NOMO-1 treated with dmso at 0.1 percent for 144 hours (cell line): ENCODE results near the gene COL11A1.

Experiments used
- DNase-seq: peaks from one replicate; lab custom pipeline; 2025; ENCODE audit not compliant: unreplicated experiment; lab: John Stamatoyannopoulos, UW

COL11A1 gene

DNA sequence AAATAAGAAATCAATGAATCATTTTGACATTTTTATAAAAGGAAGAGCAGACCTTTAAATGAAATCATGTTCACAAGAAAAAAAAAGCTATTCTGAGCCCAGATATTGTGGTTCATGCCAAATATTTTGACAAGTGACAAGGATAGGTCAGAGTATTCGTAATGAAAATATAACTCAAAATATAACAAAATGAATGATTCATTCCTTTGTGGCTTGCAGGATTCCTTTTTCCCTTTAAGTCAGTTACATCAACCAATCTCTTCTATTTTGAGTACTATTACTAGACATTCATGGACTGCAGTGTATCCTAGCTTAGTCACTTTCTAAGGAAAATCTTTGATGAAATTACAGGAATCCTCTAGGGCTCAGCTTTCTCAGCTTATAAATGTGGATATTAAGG is 188.7 kb downstream of the COL11A1 start:
- DNase-seq: no peak

DNA sequence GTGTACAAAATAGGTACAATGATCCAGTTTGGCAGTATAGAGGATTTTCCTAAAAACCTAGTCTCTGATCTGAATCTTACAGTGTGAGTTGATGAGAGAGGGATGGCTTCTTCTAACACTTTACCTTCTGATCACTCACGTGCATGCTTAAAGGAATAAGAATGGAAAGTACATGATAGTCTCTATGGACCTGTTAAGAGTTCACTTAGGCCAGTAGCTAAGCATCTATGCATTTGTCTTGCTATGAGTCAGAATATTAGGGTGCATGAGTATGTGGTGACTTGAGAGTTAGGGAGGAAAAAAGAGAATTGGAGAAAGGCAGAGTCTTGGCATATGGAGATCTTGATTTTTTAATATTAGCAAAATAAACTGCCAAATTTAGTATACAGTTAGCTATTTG is 206.3 kb downstream of the COL11A1 start:
- no peak for DNase-seq

DNA sequence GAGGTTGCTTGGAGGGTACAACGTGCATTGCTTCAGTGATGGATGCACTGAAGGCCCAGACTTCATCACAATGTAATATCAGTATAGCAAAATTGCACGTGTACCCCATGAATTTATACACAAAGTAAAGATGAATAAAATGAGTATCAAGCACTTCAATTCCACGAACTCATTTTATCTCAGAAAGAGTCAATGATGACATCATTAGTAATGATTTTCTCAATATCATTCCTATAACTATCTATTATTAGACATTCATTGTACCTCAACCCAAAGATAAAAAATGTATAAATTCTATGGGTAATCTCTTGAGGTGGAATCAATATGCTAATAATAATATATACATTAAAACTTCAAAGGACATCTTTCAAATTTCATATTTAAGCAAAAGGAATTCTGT is 208.4 kb downstream of the COL11A1 start:
- DNase-seq: no peak

DNA sequence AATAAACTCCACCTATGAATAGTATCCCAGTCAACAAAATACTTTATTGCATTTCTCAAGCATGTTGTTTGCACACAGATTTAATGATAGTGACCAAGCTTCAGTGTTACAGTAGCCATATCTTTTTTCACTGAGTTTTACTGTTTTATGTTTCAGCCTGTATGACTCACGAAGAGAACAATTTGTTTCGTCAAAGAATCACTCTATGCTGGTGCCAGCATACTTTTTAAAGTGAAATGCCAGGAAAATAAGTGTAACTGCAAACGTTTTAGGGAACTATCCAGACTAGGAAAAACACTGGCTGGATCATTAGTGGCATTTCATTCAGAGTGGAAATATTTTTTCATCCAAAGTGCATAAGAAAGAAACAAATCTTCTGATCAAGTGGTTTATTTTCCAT is 210.8 kb downstream of the COL11A1 start:
- no peak for DNase-seq

DNA sequence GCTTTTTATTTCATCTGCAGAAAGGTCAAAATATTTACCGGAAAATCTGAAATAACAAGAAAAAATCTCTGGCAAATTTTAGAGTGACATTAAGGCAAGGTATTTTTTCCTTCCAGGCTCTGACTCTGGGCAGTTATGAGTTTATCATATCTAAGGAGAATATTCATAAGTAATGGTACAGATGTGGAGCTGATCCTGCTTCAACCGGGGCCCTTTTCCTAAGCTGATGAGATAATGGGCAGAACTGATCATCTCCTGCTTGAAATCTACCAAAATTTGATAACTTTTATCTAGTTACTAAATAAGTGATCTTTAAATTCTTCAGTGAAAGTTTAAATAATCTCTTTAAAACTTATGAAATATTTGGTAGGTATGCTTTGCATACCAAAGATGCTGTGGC is 211.6 kb downstream of the COL11A1 start:
- no peak for DNase-seq

DNA sequence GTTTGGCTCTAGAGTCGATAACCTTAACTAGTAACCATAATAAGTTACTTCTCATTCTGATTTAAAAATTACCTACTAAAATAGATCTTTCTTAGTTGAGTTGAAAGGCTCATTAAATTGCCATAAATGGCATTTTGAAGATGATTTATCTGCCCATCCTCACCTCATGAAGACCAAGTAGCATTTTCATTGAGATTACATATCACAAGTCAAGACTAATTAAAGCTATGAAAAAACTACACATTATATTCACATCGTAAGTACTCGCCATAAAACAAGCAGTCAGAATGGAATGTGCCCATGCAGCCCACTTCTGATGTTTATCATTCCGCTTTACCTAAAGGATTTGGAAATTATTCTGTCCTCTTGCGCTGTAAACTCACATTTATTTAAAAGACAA is 212.0 kb downstream of the COL11A1 start:
- DNase-seq: no peak

DNA sequence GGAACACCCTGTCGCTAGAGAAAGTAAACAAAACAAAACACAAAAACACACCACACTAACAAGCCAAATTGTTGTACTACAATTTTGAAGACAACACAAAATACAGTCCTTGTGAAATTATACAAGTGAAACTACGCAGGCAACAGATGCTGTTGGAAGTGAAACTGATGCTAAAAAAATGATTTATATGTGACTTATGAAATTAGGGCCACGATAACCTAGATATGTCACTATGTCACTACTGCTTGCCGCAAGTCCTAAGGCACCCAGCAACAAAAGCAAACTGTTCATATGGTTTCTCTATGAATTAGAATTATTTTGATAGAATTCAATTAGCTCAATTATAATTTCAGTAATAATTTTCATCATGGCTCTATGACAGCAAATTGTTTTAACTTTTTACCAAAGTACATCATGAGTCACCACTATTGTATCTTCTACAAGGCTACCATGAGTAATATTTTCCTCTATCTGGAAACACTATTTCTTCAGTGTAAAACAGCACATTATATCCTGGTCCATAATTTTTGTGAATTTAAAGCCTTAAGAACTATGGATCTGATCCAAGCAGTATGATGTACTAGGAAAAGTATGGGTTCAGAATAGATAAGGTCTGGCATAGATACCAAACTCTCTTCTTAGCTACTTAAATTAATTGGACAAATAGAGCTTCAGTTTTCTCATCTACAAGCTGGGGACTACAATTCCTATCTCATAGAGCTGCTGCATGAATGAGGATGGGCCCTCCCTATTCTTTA is 216.3 kb downstream of the COL11A1 start:
- DNase-seq: no peak

DNA sequence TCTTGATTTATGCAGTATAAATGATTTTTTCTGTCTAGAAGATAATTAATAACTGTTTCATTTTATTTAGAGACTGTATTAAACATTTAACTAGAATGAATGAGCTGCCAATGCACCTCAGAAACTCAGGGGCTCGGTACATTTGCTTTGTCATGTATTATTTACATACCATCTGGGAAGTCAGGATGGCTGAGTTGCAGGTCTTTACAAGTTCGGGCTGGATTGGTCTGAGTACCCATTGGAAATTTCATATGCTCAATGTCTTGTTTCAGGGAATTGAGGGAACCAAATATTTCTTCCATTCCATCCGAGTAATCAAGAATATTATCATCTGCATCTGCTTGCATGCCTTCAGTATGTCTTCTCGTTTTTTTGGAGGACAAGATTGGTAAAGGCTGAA is 221.7 kb downstream of the COL11A1 start:
- DNase-seq: no peak

DNA sequence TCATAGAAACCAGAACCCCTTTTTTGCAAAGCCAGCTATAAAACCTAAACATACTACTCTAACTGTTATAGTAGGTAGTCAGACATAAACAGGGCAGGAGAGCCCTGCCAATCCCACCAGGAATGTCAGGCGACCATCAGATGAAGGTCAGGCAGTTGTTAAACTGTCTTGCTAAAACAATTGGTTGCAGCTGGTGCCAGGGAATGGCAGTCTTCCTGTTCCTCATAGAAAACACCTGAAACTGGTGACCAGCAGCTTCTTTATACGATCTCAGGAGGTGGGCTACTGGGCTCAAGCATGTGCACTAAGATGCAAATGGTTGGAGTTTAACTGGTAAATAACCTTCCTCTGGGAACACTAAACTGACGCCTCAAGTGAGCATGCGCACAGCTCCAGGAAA is 224.1 kb downstream of the COL11A1 start:
- DNase-seq: no peak

DNA sequence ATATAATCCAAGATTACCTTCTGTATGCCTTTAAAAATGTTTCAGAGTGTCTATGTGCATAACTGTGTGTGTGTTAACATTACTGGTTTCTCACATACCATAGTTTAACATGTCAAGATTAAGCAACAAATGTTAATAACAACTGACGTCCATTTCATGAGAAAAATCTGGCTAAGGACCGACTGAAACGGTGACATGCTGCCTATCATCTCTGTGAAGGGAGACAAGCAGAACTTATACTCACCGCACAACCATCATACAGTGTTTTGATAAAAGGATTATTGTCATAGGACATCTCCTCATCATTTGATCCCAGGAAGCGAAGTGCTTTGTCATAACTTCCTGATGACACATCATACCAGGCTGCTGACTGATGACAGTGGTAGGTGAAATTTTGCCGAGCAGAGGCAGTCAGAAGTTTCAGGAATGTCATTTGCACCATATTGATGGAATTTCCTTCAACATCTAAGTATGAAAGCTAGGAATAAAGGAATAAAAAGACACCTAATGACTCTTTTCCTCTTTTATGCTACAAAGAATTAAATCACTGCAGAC is 228.8 kb downstream of the COL11A1 start:
- DNase-seq: no peak

DNA sequence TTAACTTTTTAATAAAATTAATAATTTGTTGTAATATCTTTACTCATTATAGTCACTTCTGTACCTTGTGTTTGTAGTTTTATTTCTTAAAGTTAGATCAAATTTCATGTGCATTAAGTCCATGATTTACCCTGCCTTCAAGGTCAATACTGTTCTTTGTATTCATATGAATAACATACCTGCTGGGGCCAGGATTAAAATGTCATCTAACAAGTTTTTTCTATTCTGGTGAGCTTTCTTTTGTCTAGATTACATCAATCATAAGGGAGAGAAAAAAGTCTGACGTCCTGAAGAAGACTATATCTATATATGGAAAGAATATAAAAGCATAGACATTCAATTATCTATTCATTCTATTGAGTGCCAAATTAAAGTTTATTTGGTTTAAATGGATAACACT is 232.6 kb downstream of the COL11A1 start:
- no peak for DNase-seq

DNA sequence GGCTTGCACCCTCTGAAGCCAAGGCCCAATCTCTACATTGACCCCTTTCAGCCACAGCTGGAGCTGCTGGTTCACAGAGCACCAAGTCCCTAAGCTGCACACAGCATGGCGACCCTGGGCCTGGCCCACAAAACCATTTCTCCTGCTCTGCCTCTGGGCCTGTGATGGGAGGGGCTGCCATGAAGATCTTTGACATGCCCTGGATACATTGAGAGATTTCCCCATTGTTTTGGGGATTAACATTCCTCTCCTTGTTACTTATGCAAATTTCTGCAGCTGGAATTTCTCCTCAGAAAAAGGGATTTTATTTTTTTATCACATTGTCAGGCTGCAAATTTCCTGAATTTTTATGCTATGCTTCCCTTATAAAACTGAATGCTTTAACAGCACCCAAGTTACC is 235.8 kb downstream of the COL11A1 start:
- DNase-seq: no peak

DNA sequence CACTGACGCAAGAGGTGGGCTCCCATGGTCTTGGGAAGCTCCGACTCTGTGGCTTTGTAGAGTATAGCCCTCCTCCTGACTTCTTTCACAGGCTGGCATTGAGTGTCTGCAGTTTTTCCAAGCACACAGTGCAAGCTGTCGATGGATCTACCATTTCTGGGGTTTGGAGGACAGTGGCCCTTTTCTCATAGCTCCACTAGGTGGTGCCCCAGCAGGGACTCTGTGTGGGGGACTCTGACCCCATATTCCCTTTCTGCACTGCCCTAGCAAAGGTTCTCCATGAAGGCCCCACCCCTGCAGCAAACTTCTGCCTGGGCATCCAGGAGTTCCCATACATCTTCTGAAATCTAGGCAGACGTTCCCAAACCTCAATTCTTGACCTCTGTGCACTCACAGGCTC is 236.2 kb downstream of the COL11A1 start:
- DNase-seq: no peak

DNA sequence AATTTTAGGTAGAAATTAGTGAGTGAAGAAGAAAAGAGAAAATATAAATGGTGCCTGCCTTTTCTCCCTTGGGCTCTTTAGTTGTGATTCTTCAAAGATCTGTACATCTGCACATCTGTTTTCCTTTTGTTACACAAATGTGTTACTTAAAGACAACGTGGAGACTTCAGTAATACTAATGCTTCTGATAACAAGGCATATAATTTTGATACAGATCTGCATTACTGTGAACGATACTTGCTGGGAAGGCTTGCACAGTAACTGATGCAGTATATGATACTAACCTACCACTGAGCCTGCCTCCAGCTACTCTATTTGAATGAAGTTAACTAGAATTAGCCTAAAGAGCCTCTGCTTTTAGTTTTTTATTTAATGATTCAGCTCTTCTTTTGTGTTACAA is 244.6 kb downstream of the COL11A1 start:
- DNase-seq: no peak

DNA sequence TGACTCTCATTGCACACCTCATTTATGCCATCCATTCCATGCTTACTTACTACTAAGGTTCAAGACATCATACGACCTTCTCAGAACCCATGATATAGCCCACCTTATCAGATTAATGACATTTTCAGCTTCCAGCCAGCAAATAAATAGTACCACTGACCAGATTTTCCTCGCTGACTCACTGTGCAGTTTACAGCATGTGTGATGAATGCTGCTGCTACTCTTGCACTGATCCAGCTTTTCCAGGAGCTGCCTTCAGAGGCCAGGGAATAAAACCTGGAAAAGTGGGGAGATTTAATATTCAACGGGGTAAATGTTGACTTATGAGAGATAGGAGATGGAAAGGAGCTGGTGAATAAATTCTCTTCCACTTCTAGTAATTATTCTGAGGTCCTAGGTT is 247.1 kb downstream of the COL11A1 start:
- DNase-seq: no peak

DNA sequence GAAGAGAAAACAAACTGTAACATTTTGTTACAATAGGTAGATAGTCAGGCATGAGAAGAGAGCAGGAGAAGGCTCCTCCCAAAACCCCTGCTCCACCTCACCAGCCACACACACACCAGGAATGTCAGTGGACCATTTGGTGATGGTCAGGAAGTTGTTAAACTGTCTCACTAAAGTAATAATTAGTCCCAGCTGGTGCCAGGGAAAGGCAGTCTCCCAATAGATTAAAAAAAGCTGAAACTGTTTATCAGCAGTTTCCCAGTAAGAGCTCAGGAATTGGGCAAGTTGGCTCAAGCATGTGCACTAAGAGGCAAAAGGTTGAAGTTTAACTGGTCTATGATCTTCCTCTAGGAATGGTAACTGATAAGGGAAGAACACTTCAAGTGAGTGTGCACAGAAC is 249.6 kb downstream of the COL11A1 start:
- DNase-seq: no peak

DNA sequence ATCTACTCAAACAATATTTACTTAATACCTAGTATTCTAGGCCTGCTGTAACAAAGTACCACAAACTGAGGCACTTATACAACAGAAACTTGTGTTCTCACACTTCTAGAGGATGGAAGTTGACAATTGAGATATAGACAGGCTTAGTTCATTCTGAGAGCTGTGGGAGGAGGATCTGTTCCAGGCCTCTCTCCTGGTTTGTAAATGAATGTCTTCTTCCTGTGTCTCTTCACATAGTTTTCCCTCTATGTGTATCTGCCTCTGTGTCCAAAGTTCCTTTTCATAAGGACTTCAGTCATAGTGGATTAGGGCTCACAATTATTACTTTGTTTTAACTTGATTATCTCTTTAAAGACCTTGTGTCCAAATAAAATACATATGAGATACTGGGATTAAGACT is 251.1 kb downstream of the COL11A1 start:
- DNase-seq: no peak

DNA sequence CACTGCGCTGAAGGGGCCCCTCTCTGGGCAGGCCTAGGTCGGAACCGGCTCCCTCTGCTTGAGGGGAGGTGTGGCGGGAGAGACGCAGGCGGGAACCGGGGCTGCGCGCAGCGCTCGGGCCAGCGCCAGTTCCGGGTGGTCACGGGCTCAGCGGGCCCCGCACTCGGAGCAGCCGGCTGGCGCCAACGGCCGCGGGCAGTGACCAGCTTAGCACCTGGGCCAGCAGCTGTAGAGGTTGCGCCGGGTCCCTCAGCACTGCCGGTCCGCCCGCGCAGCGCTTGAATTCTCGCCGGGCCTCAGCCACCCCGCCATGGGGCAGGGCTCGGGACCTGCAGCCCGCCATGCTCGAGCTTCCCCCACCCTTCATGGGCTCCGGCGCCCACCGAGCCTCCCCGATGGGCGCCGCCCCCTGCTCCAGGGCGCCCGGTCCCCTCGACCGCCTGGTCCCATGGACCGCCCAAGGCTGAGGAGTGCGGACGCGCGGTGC is 254.6 kb downstream of the COL11A1 start:
- no peak for DNase-seq

DNA sequence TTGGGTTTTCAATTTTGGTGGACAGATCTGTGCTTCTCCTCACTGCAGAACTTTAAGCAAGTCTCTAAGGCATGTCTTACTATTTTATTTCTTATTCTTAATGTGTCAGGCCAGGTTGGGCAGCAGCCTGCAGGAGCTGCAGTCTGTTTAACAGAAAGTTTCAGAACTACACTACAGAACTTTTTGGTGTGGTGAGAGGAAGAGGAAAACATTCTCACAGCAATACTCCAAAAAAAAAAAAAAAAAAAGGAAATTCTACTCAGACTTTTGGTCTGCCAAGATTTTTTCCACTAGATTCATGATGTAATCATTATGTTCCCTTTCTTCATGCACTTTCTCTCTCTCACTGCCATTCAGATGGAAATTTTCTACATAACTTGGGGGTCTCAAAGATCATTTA is 255.2 kb downstream of the COL11A1 start:
- DNase-seq: no peak

DNA sequence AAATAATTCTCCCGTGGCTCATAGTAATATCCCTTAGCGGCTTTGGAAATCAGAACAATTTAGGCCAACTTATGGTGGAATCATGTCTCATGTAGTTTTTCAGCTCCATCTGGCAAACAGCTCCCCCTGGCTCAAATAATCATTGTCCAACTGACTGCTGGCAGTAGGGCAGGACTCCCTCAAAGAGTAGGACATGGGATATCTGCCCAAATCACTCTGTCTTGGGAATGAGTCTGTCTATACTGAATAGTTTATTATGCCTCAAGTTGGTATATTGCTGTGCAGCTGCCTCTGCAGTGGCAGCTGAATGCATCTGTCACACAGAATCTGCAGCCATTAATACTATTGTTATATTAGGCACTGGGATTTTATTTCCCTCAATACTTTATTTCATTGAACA is 255.7 kb downstream of the COL11A1 start:
- DNase-seq: no peak

DNA sequence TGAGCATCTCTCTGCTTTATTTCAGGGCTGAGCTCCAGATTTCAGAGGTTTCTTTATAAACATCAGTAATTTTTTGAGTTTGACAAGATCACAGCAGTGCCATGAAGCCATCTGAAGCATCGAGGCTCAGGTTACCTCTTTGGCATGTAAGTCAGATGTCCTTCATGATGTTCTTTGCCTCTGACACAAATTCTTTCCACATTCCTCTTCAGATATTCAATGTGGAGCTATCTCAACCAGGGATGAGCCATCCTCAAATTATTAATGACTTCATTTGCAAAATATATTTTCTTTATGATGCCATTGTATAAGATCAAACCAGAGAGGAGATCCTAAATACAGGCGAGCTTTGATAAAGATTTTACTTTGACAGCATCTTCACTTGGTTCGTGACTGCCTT is 256.7 kb downstream of the COL11A1 start:
- DNase-seq: no peak

DNA sequence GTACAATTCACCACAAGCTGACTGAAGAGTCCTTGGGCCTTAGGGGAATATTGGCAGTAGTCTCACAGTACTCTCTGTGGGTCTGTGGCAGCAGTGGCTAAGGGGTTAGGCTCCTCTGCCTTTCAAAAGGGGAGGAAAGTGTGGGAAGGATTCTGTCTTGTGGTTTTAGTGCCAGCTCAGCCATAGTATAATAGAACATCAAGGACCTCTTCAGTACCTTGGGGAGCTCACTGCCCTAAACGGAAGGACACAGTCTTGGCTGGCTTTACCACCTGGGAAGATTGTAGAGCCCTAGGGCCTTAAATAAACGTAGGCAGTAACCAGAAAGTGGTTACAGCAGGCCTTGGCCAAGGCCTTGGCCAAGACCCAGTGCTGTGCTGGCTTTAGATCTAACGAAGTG is 265.7 kb downstream of the COL11A1 start:
- no peak for DNase-seq

DNA sequence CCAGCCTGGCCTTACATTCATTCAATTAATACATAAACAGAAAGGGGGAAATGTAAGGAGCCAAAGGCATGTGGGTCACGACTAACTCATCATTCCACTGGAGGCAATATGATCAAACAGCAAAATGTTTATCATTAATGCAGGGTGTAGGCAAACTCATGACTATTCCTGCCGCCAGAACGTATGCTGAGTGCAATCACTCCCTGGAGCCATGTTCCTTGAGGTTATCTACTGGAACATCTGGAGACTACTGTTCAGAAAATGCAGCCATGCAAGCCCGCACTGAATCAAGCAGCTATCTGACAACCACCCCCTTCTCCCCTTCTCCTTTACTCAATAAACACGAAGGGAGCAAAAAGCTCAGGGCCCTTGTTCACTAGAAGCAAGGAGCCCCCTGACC is 267.6 kb downstream of the COL11A1 start:
- no peak for DNase-seq
